HG03439 (cell line): Measurements from ENCODE around the gene POC1A.

Source experiments
- ATAC-seq: cut with Tn5 transposase; IDR thresholded peaks from one replicate; pipeline ENCODE4 v1.9.1; 2021; ENCODE audit warnings: mild to moderate bottlenecking, moderate library complexity; ENCODE audit not compliant: unreplicated experiment

POC1A gene

DNA sequence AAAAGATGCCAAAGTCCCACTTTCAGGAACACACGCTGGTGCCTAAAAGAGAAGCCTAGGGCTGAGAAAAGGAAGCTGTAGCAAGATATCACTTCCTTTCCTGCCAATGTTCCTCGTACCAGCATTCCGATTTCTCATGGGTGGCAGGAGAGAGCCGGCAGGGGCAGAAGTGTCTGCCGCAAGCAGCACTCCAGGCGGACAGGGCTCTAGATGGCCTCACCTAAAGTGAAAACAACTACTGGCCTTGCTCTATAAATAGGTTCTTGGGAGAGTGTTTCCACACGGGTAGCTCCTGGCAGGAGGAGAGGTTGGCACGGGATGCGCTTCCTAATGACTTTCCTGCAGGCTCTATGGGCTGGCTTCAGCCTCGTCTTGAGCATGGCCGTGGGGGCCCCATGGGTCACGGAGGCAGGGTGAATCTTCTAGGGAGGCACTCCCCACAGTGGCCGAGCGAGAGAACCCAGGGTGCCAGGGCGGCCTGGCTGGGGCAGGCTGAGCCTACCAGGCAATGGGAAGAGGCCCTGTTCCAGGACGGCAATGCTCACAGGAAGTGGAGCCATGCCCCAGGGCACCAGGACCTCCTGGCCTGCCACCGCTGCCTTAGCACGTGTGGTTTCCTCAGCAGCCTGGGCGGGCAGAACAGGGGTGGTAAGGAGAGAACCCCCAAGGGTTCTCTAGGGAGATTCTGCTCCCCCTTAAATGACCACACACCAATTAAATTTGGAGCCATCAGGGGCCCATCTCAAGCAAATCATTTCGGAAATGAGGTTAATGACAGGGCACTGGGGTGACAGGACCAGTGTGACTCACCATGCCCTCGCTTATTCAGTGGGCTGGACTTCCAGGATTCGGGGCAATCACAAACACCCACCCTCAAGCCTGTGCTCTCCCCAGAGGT, 83.2 kb downstream of the POC1A start:
- no peak for ATAC-seq

DNA sequence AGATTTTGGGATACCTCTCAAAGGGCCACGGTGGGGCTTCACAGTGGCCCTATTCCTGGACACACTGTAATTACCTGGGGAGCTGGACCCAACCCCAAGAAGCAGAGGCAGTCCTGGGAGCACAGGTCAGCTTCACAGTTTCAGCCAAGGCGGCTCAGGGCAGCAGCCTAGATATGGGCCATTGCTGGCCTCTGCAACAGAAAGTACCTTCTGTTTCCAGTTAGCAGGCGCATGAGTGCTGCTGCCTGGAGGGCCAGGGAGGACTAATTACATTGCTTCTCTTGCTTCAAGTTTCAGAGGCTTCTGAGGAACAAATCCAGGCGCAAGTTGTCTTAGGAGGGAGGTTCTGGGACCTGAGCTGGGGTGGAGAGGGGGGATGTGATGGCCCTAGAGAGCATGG, 84.4 kb downstream of the POC1A start:
- no peak for ATAC-seq

DNA sequence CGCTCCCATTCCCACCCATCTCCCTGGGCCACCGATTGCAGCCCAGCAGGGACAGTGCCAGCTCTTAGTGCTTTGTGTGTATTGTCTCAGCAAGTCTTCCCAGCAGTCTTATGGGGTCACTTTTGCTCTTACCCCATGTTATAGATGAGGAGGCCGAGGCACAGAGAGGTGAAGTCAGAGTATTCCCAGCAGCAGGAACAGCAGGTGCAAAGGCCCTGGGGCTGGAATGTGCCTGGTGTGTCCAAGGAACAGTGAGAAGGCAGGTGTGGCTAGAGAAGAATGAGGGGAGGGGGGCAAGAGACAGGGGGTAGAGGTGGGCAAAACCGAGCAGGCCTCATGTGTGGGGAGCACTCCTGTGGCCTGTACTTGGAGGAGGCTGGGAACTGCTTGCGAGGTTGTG, 85.1 kb downstream of the POC1A start:
- ATAC-seq: no peak

DNA sequence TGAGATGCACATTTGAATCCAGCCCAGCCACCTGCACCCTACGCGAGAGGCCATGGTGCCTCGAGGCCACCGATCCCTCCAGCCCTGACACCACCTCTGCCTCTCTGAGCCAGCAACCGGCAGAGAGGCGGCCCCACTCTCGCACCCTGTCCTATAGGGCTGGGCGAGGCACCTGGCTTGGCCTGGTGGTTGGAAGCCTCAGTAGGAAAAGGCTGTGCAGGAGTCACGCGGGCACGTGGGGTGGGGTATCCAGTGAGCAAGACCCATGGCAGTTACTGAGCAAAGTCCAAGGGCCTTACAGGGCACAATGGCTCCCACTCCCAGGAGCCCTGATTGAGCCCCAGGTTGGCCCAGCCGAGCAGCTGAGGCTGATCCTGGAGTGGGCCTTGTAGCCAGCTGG, 85.5 kb downstream of the POC1A start:
- no peak for ATAC-seq

DNA sequence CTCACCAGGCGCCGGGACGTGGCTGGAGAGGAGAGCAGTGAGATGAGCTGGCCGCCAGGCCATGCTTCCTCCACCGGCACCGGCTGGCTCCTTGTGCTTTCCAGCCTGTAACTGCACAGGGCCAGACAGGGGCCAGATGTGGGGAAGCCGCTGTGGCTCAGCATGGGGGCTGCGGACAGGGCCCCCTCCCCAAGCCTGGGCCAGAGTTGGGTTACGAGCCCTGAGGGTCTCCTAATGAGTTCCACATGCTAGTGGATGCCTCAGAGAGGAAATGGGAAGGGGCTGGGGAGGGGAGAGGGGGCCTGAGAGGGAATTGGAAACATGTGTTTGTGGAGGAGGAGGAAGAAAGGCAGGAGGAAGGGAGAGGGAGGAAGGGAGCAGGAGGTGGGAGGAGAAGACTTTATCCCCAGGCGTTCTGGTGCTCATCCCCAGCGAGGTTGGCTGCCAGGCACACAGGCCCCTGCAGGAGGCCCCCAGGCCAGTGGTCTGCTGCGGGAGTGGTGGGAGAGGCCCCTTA, 86.1 kb downstream of the POC1A start:
- ATAC-seq: no peak

DNA sequence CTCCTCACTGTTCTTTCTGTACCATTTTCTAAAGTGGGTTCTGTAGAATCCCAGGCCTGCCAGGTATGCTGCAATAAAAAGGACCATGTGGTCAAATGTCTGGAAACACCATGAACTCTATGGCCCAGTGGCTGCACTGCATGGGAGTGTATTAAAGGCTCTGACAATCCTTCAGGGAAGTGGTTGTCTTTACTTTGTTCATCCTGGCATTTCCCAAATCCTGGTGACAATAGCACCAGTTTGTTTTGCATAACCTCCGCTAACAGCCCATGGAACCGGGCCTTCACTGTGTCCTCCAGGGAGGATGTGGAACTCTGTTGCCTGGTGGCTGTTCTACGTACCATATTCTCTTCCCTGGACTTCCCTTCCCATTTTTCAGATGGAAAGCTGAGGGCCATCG, 86.7 kb downstream of the POC1A start:
- no peak for ATAC-seq

DNA sequence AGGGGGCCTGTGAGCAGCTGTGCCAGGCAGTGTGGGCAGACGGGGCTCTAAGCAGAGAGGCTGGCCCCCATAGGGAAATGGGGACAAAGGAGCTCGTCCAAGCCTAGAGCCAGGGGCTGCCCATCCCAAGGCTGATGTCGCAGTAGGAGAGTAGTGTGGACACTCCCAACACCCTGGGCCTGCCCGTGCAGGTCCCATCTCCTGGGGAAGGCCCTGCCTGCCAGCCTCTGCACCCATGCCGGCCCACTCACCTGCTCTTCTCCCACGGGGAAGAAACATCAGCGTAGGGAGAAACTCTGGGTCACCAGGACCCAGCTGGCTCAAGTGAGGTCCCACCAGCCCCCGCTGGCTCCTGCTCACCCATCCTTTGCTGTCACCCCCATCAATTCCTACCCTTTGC, 87.2 kb downstream of the POC1A start:
- ATAC-seq: no peak

DNA sequence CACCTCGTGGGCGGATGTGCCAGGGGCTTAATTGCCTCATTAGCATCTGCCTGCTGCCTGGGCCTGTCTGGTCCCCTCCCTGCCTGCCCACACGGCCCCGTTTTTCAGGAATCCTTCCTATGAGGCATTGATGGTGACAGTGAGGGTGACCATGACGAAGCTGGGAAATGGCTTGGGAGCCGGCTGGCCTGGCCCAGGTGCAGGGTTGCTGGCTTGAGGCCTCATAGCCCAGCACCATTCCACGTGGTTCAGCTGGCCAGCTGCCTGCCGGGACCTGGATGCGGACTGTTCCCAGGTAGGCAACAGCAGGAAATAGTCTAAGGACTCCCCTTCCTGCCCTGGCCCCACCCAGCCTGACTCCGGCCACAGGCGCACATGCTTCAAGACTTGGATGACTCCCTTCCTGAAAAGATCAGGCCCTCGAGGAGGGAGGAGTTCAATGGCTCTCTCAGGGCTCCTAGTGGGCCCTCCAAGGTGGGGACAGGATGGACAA, 88.9 kb downstream of the POC1A start:
- no peak for ATAC-seq

DNA sequence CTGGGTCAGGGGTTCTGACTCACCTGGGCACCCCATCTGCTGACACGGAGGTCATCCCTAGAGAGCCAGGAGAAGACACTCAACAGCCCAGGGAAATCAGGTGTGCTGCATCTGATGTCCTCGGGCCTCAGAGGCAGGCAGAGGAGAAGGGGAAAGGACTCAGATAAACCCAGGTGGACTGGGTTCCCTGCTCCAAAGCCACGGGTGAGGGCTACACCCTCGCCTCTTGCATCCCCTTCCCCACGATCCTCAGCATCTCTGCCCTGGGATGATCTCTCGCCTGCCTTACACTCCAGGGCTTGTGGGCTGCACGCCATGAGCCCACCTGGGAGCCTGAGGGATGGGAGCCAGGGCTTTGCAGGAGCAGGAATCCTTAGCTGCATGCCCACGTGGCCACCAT, 89.7 kb downstream of the POC1A start:
- no peak for ATAC-seq

DNA sequence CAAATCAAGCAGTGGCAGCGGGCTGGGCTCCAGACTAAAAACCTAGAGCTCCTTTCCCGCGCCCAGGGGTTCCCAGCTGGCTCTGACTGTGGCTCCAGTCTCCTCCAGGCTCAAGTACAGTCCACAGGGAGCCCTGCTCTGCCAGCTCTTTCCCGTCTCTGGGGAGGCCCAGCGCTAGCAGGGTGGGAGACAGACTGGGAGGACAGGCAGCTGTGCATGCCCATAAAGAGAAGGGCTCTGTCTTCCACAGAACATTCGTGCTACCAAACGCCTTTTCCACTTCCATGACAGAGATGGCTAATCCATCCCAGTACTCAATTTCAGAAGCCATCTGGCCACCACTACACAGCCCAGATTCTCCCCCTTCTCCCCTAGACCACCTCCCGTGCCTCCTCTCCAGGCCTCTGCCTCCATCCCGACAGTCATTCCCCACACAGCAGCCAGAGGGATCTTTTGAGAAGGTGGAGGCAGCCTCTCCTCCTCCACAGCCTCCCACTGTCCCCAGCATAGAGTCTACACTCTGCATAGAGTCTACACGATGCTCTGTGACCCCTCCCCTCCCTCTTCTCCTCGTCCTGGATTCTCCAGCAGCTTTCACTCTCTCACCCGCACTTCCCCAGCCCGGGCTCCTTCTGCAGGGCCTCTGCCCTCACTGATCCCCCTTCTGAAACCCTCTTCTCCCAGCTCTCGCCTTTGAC, 91.0 kb downstream of the POC1A start:
- no peak for ATAC-seq

DNA sequence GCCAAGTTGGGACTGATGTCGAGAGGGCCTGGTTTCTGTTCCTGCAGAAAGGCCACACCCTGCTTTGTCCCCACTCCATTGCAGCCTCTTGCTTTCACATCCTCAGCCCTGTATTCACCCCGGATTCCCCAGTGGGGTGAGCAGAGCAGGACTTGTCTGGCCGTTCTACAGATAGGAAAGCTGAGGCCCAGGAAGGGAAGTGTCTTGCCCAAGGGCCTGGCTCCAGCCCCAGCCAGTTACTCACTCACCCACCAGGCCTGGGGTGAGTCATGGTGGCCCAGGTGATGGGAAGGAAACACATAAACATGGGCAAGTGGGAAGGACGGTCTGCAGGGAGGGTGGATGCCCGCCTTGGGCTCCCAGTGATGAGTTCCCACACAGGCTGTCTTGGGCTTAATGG, 91.7 kb downstream of the POC1A start:
- ATAC-seq: no peak

DNA sequence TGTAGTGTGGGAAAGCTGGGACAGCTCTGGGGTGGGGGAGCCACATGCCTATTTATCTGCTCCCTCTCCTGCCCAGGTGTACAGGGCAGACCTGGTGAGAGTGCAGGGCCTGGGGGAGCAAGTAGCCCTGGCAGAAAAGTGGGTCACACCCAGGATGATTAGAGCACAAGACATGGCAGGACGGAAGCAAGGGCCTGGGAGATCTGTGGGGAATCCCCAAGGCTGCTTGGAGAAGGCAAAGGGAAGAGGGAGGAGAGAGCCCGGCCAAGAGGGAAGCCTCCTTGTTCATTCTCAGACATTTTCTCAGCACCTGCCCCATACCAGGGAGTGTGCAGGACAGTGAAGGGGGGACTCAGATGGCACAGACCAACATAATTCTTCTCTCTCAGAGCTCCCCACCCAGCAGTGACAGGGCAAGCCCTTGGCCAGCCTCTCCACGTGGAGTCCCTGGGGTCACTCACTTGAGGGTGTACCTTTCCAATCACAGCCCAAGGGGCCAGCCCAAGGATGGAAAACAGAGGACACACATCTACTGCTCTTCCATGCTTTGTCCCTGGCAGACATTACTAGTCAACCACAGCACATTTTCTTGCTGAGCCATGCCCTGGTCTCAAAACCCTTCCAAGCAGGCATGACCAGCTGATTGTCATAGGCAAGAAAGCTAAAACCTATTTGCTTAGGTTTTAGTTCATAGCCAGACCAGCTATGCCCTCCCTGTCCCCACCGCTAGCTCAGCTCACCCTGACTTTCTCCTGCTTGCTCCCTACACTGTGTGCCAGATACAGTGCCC, 92.9 kb downstream of the POC1A start:
- ATAC-seq: no peak

DNA sequence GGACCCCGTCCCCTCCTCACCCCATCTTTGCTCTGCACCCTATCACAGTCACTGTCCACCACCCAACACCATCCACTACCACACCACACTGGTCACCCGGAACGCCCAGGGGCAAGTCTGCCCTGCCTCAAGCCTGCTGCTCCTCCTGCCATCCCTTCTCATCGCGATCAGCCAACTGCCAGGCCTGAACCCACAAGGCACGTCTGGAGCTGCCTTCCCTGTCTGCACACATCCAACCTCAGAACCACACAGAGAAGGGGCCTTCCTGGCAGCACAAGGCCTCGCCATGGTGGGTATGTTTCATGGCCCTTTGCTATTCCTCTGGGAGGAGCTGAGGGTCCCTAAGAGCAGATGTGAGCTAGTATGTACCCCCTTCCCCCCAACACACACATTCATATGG, 94.4 kb downstream of the POC1A start:
- ATAC-seq: no peak

DNA sequence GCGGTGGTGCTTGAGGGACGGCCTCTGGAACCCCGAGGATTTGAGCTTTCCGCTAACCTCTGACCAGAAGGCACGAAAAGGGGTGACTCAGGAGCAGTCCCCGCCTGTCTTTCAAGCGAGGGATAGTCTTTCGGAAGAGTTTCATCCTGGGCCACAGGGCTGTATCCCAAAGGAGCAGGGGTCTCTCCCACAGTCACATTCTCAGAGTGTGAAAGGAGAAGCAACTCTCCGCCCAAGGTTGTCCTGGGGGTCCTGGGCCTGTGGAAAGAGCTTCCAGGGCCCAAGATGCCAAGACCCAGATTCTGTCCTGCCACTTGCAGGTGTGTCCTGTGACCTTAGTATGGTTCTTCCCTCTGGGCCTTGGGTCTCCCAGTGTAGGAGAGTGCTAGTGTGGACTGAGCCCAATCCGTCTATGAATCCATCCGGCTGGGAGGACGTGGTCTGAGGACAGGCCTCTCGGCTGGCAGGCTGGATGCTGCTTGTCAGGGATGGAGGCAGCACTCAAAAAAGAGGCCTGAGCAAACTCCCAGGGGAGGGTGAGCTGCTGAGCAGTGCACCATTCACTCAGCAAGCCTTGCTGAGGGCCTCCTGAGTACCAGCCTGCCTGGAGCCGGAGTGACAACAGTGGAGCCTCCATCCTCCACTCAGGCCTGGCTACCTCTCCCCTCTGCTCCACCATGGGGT, 96.3 kb downstream of the POC1A start:
- no peak for ATAC-seq

DNA sequence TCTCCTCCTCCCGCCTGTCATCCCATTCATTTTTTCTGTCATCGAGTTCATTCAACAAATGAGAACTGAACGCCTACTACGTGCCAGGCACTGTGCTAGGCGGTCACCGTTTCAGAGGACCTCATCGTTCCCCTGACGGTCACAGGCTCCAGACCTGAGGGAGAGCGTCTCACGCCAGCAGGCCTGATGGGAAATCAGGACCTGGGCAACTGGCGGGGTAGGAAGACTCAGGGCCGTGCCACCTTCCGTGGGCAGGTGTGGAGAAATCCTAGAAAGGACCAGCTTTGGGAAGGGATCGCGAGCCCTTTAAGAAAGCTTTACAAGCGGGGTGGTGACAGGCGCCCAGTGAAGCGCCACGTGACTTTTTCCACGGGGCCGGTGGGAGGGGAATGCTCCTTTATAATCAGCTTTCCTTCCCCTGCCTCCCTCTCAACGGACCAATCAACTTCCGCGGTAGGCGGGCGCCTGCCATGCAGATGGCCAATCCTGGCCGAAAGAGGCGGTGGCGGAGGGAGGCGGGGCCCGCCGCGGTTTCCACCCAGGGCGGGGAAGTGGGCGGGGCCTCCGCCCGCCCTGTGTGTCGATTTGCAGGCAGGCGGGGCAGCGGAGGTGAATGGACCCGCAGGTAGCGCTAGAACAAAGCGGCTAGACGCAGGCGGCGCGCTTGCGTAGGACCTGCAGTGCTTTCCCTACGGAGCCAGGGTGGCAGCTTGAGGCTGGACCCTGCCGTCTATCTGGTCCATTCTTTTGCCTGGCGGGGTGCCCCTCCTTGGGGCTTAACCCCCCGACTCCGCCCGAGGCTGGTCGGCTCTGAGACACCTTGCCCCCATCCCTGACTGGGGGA, 97.0 kb downstream of the POC1A start:
- ATAC-seq: peak; percentile 83

DNA sequence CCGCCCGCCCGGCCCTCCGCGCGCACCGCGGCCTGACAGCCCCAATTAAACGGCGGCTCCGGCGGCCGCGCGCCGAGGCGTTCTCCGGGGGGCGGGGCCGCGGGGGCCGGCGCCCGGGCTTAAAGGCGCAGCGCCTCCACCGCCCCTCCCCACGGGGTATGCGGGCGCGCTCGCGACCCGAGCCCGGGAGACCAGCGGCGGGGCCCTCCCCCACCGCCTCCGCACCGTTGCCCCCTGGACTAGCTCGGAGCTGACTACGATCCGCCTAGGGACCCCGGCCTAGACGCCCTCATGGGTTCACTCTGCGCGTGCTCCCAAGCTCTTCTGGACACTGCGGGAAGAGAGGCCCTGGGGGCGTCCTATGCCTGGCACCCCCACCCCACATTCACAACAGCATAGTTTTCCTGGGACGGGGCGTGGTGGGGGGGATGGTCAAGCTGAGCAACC, 97.7 kb downstream of the POC1A start, which contains the start of gene DUSP7:
Gene DUSP7 (minus strand): TSS at position 51 of the 447 bp plus-strand sequence. CDS start 205 bp downstream, outside the sequence.
- peak; percentile 27 for ATAC-seq

DNA sequence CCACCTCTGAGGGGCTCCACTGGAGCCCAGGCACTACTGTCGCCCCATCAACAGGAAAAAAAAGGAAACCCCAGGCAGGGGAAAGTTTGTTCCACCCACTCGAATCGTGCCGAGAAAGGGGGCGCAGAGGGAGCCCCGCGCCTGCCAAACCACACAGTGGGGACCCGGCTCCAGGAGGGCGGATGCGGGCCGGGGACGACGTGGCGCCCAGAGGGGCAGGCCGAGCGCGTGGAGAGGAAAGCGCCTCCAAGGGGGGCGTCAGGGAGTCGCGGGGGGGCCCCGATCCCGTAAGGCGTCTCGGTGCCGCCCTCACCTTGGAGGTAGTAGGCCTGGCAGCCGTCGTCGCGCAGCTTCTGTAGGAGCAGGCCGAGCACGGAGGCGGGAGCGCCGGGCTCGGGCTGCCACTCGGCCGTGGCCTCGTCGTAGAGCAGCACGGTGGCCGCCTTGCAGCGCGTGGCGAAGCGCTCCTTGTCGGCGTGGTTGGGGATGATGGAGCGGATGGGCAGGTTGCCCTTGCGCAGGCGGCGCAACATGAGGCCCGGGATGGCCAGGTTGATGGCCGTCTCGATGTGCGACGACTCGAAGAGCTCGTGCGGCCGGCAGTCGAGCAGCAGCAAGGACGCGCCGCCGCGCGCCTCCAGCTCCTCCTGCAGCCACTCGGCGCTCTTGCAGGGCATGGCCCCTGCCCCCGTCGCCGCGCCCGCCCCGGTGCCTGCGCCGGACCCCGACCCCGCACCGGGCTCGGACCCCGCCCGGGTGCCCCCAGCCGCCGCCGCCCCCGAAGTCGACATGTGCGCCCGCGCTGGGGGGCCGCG, 98.5 kb downstream of the POC1A start:
- peak; percentile 15 for ATAC-seq

DNA sequence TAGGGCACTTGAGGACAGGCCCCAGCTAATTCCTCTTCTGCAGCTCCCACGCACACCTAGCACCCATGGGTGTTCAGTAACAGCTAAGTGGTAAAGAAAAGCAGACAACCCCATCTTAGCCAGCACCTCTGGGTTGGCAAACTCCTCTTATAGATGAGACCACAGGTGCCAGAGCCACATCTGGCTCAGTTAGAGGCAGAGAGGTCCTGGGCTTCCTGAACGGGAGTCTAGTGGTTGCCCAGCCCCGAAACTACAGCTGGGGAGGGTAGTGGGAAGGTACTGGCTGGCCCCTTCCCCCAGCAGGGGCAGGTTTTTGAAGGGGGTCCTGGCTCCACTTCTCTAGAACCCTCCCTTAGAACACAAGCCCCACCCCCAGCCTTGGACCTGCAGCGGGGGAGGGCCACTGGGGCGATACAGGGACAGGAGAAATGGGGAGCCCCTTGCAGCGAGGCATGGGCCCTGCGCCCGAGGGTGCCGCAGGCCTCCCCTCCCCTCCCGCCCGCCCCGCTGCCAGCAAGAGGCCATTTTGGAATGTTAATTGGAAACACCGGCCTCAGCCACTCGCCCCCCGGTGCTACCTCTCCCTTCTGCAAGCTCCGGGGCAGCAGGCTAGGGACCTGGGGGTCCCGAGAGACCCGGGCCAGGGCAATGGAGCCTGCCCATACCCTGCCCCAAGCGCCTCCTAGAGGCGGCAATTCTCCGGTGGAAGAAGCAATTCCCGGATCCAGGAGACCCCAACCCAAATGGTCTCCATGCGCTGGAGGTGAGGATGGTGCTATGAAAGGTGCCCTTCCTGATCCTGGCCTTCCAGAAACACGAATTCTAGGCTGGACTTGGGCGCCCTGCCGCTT, 99.3 kb downstream of the POC1A start:
- ATAC-seq: no peak
